Smooth muscle cell (in vitro differentiated cells): ENCODE measurements around the gene TSHB. TPM values are rescaled to one million over a fixed set of nuclear protein-coding genes. Genes with fewer than 3 reads are reported as not detected.

Experiments
- DNase-seq: peaks from one replicate; lab custom pipeline; 2025; ENCODE audit not compliant: unreplicated experiment; lab: John Stamatoyannopoulos, UW
- H2AFZ ChIP-seq: fragments of 200-600 bp; sonication (generic); 2 replicates; pipeline ENCODE4 v1.6.0; 2016; ENCODE audit warnings: antibody characterized with exemption, low read depth, mild to moderate bottlenecking
- H3F3A ChIP-seq: fragments of 200-600 bp; sonication (generic); 2 replicates; pipeline ENCODE4 v1.6.0; 2017; ENCODE audit warnings: antibody characterized with exemption, low read depth
- H3K27ac ChIP-seq: fragments of 200-600 bp; sonication (generic); 2 replicates; pipeline ENCODE4 v1.5.1; 2016; ENCODE audit warnings: low read depth, mild to moderate bottlenecking
- H3K27me3 ChIP-seq: fragments of 200-600 bp; sonication (generic); 2 replicates; pipeline ENCODE4 v1.6.1; 2016; ENCODE audit warnings: low read depth, mild to moderate bottlenecking
- H3K36me3 ChIP-seq: fragments of 200-600 bp; sonication (generic); 2 replicates; pipeline ENCODE4 v1.5.1; 2016; ENCODE audit warnings: low read depth
- H3K4me1 ChIP-seq: fragments of 200-600 bp; sonication (generic); 2 replicates; pipeline ENCODE4 v1.5.1; 2016; ENCODE audit warnings: low read depth
- H3K4me2 ChIP-seq: fragments of 200-600 bp; sonication (generic); 2 replicates; pipeline ENCODE4 v1.6.0; 2016; ENCODE audit warnings: mild to moderate bottlenecking
- H3K4me3 ChIP-seq: fragments of 200-600 bp; sonication (generic); 2 replicates; pipeline ENCODE4 v1.5.1; 2016; ENCODE audit warnings: mild to moderate bottlenecking
- H3K79me2 ChIP-seq: fragments of 200-600 bp; sonication (generic); 2 replicates; pipeline ENCODE4 v1.6.0; 2016; ENCODE audit warnings: low read depth, mild to moderate bottlenecking
- H3K9ac ChIP-seq: fragments of 200-600 bp; sonication (generic); 2 replicates; pipeline ENCODE4 v1.6.0; 2016; ENCODE audit warnings: low read depth
- H3K9me3 ChIP-seq: fragments of 200-600 bp; sonication (generic); replicated peaks from 2 replicates; pipeline ENCODE4 v1.5.1; 2016; ENCODE audit warnings: low read depth
- H4K20me1 ChIP-seq: fragments of 200-600 bp; sonication (generic); 2 replicates; pipeline ENCODE4 v1.6.0; 2016; ENCODE audit warnings: low read depth
- CTCF ChIP-seq: fragments of 200-600 bp; sonication (generic); IDR thresholded peaks from 2 replicates; pipeline ENCODE4 v1.5.1; 2017; ENCODE audit warnings: borderline replicate concordance, mild to moderate bottlenecking, antibody characterized with exemption; ENCODE audit not compliant: insufficient read depth, poor library complexity, severe bottlenecking
- WGBS: methylation state at CpG from one replicate; pipeline ENCODE4 v1.1.7; 2016; ENCODE audit warnings: low lambda C conversion rate; 5-methylcytosine and 5-hydroxymethylcytosine counted together
- polyA plus RNA-seq: library from polyadenylated mRNA; unstranded; fragments of >200 nt; fragmentation: Nextera tagmentation; extraction: Ambion mirVana; gene quantifications from 2 replicates; pipeline ENCODE4 v1.2.1, GENCODE V29; 2016
- total RNA-seq: library from RNA; depleted of rRNA; stranded (reverse); fragments of >200 nt; gene quantifications from 2 replicates; pipeline ENCODE4 v1.2.3, GENCODE V29; 2014

The TSHB gene
- total and polyA plus RNA-seq, 2 experiments from 2014 or later: not detected

GRCh38 chr1:114997510-114998289 is 31.9 kb upstream of the TSHB start:
- no peak for TF ChIP-seq CTCF
- H2AFZ ChIP-seq: no peak overlapping the region
- no peak for DNase-seq

GRCh38 chr1:115006191-115006590 is 23.4 kb upstream of the TSHB start:
- TF ChIP-seq CTCF: no peak
- no peak for DNase-seq
- H3K9me3 ChIP-seq: no peaks in the 10 kb centered on the region
- no peaks in the 10 kb centered on the region for H3K4me1 ChIP-seq
- no peaks in the 10 kb centered on the region for H3F3A ChIP-seq
- no peak overlapping the region for H3K4me2 ChIP-seq
- no peaks in the 10 kb centered on the region for H4K20me1 ChIP-seq
- no peaks in the 10 kb centered on the region for H3K79me2 ChIP-seq
- H3K27ac ChIP-seq: no peak overlapping the region
- H3K36me3 ChIP-seq: no peaks in the 10 kb centered on the region
- no peak overlapping the region for H3K9ac ChIP-seq
- 94% methylated on average over 2 of the region's 2 CpGs for WGBS
- H2AFZ ChIP-seq: no peak overlapping the region
- H3K27me3 ChIP-seq: no peaks in the 10 kb centered on the region
- H3K4me3 ChIP-seq: no peak overlapping the region

More at GRCh38 chr1:114997510-114998289, 31.9 kb upstream of the TSHB start:
- H3K9me3 ChIP-seq: no peaks in the 10 kb centered on the region
- no peaks in the 10 kb centered on the region for H3K36me3 ChIP-seq
- no peaks in the 10 kb centered on the region for H4K20me1 ChIP-seq
- H3K4me1 ChIP-seq: no peaks in the 10 kb centered on the region
- H3K9ac ChIP-seq: no peak overlapping the region
- H3K79me2 ChIP-seq: no peaks in the 10 kb centered on the region
- no peaks in the 10 kb centered on the region for H3K27me3 ChIP-seq
- no peak overlapping the region for H3K4me2 ChIP-seq
- H3K4me3 ChIP-seq: no peak overlapping the region
- H3F3A ChIP-seq: no peaks in the 10 kb centered on the region
- no peak overlapping the region for H3K27ac ChIP-seq

GRCh38 chr1:115012006-115012405 is 17.6 kb upstream of the TSHB start:
- Histone ChIP-seq H3K36me3 (no peaks in the 10 kb centered on the region), H3F3A (no peaks in the 10 kb centered on the region), H3K9me3 (no peaks in the 10 kb centered on the region), H3K79me2 (no peaks in the 10 kb centered on the region), H3K4me1 (no peaks in the 10 kb centered on the region), H3K9ac (no peak overlapping the region), H4K20me1 (no peaks in the 10 kb centered on the region), H3K27ac (no peak overlapping the region), H2AFZ (no peak overlapping the region), H3K27me3 (no peaks in the 10 kb centered on the region), H3K4me3 (no peak overlapping the region), H3K4me2 (no peak overlapping the region)
- DNase-seq: no peak
- no peak for TF ChIP-seq CTCF
- WGBS: 95% methylated on average over 1 of the region's 1 CpG

- Histone ChIP-seq H3K9me3 (no peaks in the 10 kb centered on the region), H3K9ac (no peak overlapping the region), H3K4me3 (no peak overlapping the region), H4K20me1 (no peaks in the 10 kb centered on the region), H3K27me3 (no peaks in the 10 kb centered on the region), H3K4me2 (no peak overlapping the region), H3K36me3 (no peaks in the 10 kb centered on the region), H3K79me2 (no peaks in the 10 kb centered on the region), H3K4me1 (no peaks in the 10 kb centered on the region), H3F3A (no peaks in the 10 kb centered on the region), H3K27ac (no peak overlapping the region), H2AFZ (no peak overlapping the region)
- TF ChIP-seq CTCF: no peak
- 89% methylated on average over 1 of the region's 1 CpG for WGBS
- no peak for DNase-seq
Observed at GRCh38 chr1:115012434-115012833, 17.2 kb upstream of the TSHB start.
